Measurements from ENCODE around the gene TMEM106C. TPM values are rescaled to one million over a fixed set of nuclear protein-coding genes. Genes with fewer than 3 reads are reported as not detected.

Gene TMEM106C
- total and polyA plus RNA-seq, 2 of the 4 experiments (the other 2 are of a cell fraction) = 72.1 to 74.6 TPM

GRCh38 chr12:47970843-47971242 lies 7.4 kb downstream of the TMEM106C start:
- no peaks in the 10 kb centered on the region for H3K4me1 ChIP-seq (ENCODE audit: control insufficient read depth, insufficient read depth, low read length)
- WGBS, 2 experiments (ENCODE audit: extremely low coverage in 2 of 2, insufficient read length in 1 of 2) = 93% methylated on average over 7 of the region's 7 CpGs; no CpG with 5 or more reads in 1 of the 2 experiments

More at GRCh38 chr12:47970843-47971242, 7.4 kb downstream of the TMEM106C start:
- no TSS peak for BruUV-seq (replicated peaks)
- in situ Hi-C loops (cut with MboI; ENCODE audit: low sequenced_read_pairs) (no loop called here), intact Hi-C loops (cut with micrococcal nuclease) (no loop called here), dilution Hi-C loops (cut with HindIII; ENCODE audit: low sequenced_read_pairs, unreplicated experiment) (no loop called here)
- H2AFZ ChIP-seq (replicated peaks; ENCODE audit: low read length, poor library complexity) = no peak overlapping the region
- no peak overlapping the region for H2AK5ac ChIP-seq (ENCODE audit: low read depth, low read length)
- H4K5ac ChIP-seq (ENCODE audit: low read depth, low read length) = no peak overlapping the region
- no peak for DNase-seq
- no peak overlapping the region for H3K9ac ChIP-seq (ENCODE audit: low read depth, low read length)
- no peaks in the 10 kb centered on the region for H4K20me1 ChIP-seq (ENCODE audit: insufficient read depth, low read length)
- CTCF ChIA-PET = interaction anchor here (0.6 to 1.5 kb wide), 4 partner anchors 8 to 100 kb away, joined by 3 read pairs; no protein-coding TSS in a partner anchor
- H3K23ac ChIP-seq (ENCODE audit: low read depth, low read length) = no peak overlapping the region
- no peak overlapping the region for H3K56ac ChIP-seq (ENCODE audit: extremely low read depth, insufficient read depth, low read length)
- TF ChIP-seq CHD1 (IDR thresholded peaks at IDR 0.05; ENCODE audit: low read depth, low read length) (no peak), RCOR1 (IDR thresholded peaks at IDR 0.05; ENCODE audit: insufficient replicate concordance, low read length) (no peak), CTCF (conservative IDR thresholded peaks at IDR 0.05; ENCODE audit: low read depth, low read length) (no peak), MAZ (IDR thresholded peaks at IDR 0.05; ENCODE audit: borderline replicate concordance, low read depth, low read length) (no peak), NFE2L2 (IDR thresholded peaks at IDR 0.05; ENCODE audit: low read depth, low read length) (no peak), USF2 (IDR thresholded peaks at IDR 0.05; ENCODE audit: low read depth, low read length) (no peak), MXI1 (IDR thresholded peaks at IDR 0.05; ENCODE audit: borderline replicate concordance, low read depth, low read length) (no peak), ELK1 (IDR thresholded peaks at IDR 0.05; ENCODE audit: borderline replicate concordance, low read depth, low read length) (no peak)
- no peak overlapping the region for H3K4ac ChIP-seq (ENCODE audit: low read depth, low read length)
- H2BK15ac ChIP-seq (ENCODE audit: low read depth, low read length) = no peak overlapping the region
- H2AK9ac ChIP-seq (replicated peaks; ENCODE audit: low read depth, low read length, poor library complexity) = no peak overlapping the region
- H3K27me3 ChIP-seq (ENCODE audit: control insufficient read depth, insufficient read depth, low read length) = peaks cover 10% of the 10 kb centered on the region
- H3K4me3 ChIP-seq (ENCODE audit: insufficient read depth, low read depth, low read length) = no peak overlapping the region
- H3K27ac ChIP-seq (ENCODE audit: insufficient read depth, low read length) = no peak overlapping the region
- no peak overlapping the region for H4K8ac ChIP-seq (ENCODE audit: low read depth in 2 of 2, low read length in 2 of 2)
- H2BK20ac ChIP-seq (ENCODE audit: low read depth, low read length) = no peak overlapping the region
- H3K18ac ChIP-seq (ENCODE audit: low read depth, low read length) = no peak overlapping the region
- no peak overlapping the region for H2BK120ac ChIP-seq (ENCODE audit: low read depth, low read length)
- H3K9me1 ChIP-seq (ENCODE audit: insufficient read depth, low read length) = no peaks in the 10 kb centered on the region; the same call in 1 of the 2 replicates
- no peak overlapping the region for H3K14ac ChIP-seq (replicated peaks; ENCODE audit: low read depth, low read length)
- no peak overlapping the region for H2BK5ac ChIP-seq (ENCODE audit: low read depth, low read length, poor library complexity, severe bottlenecking)
- POLR2A ChIA-PET (ENCODE audit: unreplicated experiment) = no interaction called here
- peaks cover 0 to 2% of the 10 kb centered on the region in 2 experiments; a peak in 2 of 4 replicates for H3K79me1 ChIP-seq (ENCODE audit: low read depth in 1 of 2, low read length in 2 of 2)
- H3K9me3 ChIP-seq (ENCODE audit: control insufficient read depth, insufficient read depth, low read length) = no peaks in the 10 kb centered on the region
- H3K36me3 ChIP-seq (ENCODE audit: control insufficient read depth, insufficient read depth, low read length) = peaks cover 5% of the 10 kb centered on the region
- no peak overlapping the region for H4K91ac ChIP-seq (ENCODE audit: insufficient read depth, low read depth, low read length)
- no peak overlapping the region for H3K4me2 ChIP-seq (ENCODE audit: low read depth, low read length)
- ATAC-seq (ENCODE audit: low read depth) = no peak

Data from IMR-90 (cell line).